ENCODE results near the gene GRAMD1C. TPM values are rescaled to one million over a fixed set of nuclear protein-coding genes. Genes with fewer than 3 reads are reported as not detected.

Gene GRAMD1C
- total RNA-seq, 2 experiments from 2014 or later = 0.22 to 0.55 TPM

DNA sequence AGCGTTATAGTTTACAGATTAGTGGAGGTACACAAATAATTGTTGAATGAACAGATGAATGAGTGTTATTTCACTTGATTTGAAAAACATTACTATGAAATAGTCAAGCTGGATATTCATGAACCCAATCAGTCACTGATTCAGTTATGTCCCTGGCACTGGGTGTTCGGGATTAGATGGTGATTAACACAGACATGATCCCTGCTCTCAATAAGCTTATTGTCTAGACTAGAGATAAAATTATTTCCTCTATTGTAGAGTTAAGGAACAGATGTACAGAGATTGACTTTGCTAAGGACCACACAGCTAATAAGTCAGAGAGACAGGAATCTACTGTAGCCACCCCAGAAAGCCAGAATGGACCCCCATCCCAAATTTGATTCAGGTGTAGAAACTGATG is 963 bp downstream of the GRAMD1C start:
- H3K36me3 ChIP-seq (ENCODE audit: insufficient read depth, low read length) = no peaks in the 10 kb centered on the region
- Mint-ChIP-seq H3K4me3 (peak overlapping the region; percentile 74), H3K9me3 (no peaks in the 10 kb centered on the region), H3K4me1 (ENCODE audit: low read depth) (no peaks in the 10 kb centered on the region), H3K27ac (no peak overlapping the region), H3K36me3 (ENCODE audit: low read depth) (no peaks in the 10 kb centered on the region), H3K27me3 (no peaks in the 10 kb centered on the region)
- no peak for DNase-seq
- ATAC-seq (ENCODE audit: poor library complexity) = no peak
- no peaks in the 10 kb centered on the region for H3K9me3 ChIP-seq (ENCODE audit: control insufficient read depth in 1 of 2, insufficient read depth in 1 of 2, low read length in 2 of 2)
- CTCF ChIA-PET = interaction anchor here (1.6 kb wide), 1 partner anchor 95 kb away, joined by 11 read pairs; the partner anchor contains the start of gene NAA50
- POLR2A ChIA-PET = interaction anchor here (1.0 kb wide), 1 partner anchor 95 kb away, joined by 3 read pairs; no protein-coding TSS in a partner anchor
- no peaks in the 10 kb centered on the region for H3K27me3 ChIP-seq (ENCODE audit: control insufficient read depth in 1 of 2, insufficient read depth in 2 of 2, low read length in 2 of 2)
- H3K4me3 ChIP-seq (ENCODE audit: low read length) = no peak overlapping the region
- H3K4me1 ChIP-seq (ENCODE audit: insufficient read depth, low read length) = peaks cover 8% of the 10 kb centered on the region
- H3K27ac ChIP-seq (ENCODE audit: low read depth in 1 of 2, low read length in 2 of 2) = no peak overlapping the region
- intact Hi-C loops (cut with DNase I, micrococcal nuclease) = loop anchor here (2.0 to 10.0 kb wide), 6 partner anchors 71 to 579 kb away; partner anchors contain the start of genes CCDC191 (in 2 of the 2) and QTRT2 (in 2 of the 2)
- TF ChIP-seq, protein P1, sequence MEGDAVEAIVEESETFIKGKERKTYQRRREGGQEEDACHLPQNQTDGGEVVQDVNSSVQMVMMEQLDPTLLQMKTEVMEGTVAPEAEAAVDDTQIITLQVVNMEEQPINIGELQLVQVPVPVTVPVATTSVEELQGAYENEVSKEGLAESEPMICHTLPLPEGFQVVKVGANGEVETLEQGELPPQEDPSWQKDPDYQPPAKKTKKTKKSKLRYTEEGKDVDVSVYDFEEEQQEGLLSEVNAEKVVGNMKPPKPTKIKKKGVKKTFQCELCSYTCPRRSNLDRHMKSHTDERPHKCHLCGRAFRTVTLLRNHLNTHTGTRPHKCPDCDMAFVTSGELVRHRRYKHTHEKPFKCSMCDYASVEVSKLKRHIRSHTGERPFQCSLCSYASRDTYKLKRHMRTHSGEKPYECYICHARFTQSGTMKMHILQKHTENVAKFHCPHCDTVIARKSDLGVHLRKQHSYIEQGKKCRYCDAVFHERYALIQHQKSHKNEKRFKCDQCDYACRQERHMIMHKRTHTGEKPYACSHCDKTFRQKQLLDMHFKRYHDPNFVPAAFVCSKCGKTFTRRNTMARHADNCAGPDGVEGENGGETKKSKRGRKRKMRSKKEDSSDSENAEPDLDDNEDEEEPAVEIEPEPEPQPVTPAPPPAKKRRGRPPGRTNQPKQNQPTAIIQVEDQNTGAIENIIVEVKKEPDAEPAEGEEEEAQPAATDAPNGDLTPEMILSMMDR (IDR thresholded peaks at IDR 0.05) = no peak

DNA sequence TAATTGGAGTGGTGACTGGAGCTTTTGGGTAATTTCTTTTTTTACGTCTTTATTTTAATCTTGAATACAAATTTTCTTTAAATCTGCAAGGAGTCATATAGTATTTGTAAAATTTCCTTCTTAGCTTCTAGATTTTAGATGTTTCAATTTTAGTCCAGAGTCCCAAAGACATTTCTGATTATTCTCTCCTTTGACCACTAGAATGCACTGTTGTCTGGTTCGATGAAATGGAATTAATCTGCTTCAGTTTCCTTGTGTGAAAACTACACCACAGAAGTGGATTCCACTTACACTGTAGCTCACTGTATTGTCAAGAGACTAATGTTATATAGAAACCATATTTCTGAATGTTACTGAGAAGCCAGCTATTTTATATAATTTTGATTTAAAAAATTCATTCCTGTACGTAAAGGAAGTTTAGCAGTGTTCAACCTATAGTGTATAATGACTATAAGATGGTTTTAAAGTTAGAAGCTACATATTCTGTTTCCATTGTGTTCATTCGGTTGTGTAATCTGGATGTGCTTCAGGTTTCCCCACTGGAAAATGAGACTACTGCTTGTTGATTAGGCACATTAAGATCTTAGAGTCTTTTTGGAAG is 6.1 kb downstream of the GRAMD1C start:
- POLR2A ChIA-PET = interaction anchor here (0.5 kb wide), 1 partner anchor 314 kb away, joined by 3 read pairs; no protein-coding TSS in a partner anchor
- Mint-ChIP-seq H3K4me1 (ENCODE audit: low read depth) (no peaks in the 10 kb centered on the region), H3K9me3 (no peaks in the 10 kb centered on the region), H3K4me3 (no peak overlapping the region), H3K27ac (no peak overlapping the region), H3K27me3 (no peaks in the 10 kb centered on the region), H3K36me3 (ENCODE audit: low read depth) (no peaks in the 10 kb centered on the region)
- Histone ChIP-seq H3K27ac (ENCODE audit: low read depth in 1 of 2, low read length in 2 of 2) (no peak overlapping the region), H3K36me3 (ENCODE audit: insufficient read depth, low read length) (no peaks in the 10 kb centered on the region), H3K4me3 (ENCODE audit: low read length) (no peak overlapping the region), H3K27me3 (ENCODE audit: control insufficient read depth in 1 of 2, insufficient read depth in 2 of 2, low read length in 2 of 2) (no peaks in the 10 kb centered on the region), H3K9me3 (ENCODE audit: control insufficient read depth in 1 of 2, insufficient read depth in 1 of 2, low read length in 2 of 2) (no peaks in the 10 kb centered on the region), H3K4me1 (ENCODE audit: insufficient read depth, low read length) (no peaks in the 10 kb centered on the region)
- intact Hi-C loops (cut with DNase I, micrococcal nuclease) = loop anchor here in 1 of 2 experiments (1.0 kb wide), 1 partner anchor 69 kb away; no protein-coding TSS in a partner anchor
- TF ChIP-seq, protein P1 (IDR thresholded peaks at IDR 0.05) = peak; percentile 70
- CTCF ChIA-PET = interaction anchor here (0.6 to 1.7 kb wide), 5 partner anchors 17 to 80 kb away, joined by 3 to 6 read pairs (median 4); no protein-coding TSS in a partner anchor
- ATAC-seq (ENCODE audit: poor library complexity) (no peak), DNase-seq (peak in 3 of 14 experiments; percentile 38 to 46 (median 44))

DNA sequence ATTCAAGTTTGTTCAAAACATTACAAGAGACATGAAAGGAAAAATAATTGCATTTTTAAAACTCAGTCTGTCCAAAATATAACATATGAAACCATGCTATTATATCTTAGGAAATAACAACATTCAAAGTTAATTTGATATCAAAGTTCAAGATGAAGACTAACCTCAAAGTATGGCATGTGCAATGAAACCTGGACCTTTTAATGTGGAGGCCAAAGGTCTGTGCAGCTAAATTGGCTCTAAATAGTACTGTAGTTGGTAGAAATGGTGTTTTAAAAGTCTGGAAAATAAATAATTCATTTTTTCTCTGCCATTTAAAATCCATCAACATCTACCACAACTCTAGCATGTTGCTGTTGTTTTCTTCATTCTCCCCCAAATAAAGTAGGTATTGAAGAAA is 8.7 kb downstream of the GRAMD1C start:
- H3K36me3 Mint-ChIP-seq (ENCODE audit: low read depth) = no peaks in the 10 kb centered on the region

More for the DNA sequence above, 8.7 kb downstream of the GRAMD1C start:
- Mint-ChIP-seq H3K4me1 (ENCODE audit: low read depth) (no peaks in the 10 kb centered on the region), H3K4me3 (no peak overlapping the region), H3K9me3 (no peaks in the 10 kb centered on the region), H3K27ac (no peak overlapping the region), H3K27me3 (no peaks in the 10 kb centered on the region)
- H3K4me3 ChIP-seq (ENCODE audit: low read length) = no peak overlapping the region
- ATAC-seq (ENCODE audit: poor library complexity) (no peak), DNase-seq (no peak)
- ChIA-PET POLR2A (no interaction called here), CTCF (no interaction called here)
- no peaks in the 10 kb centered on the region for H3K9me3 ChIP-seq (ENCODE audit: control insufficient read depth in 1 of 2, insufficient read depth in 1 of 2, low read length in 2 of 2)
- H3K36me3 ChIP-seq (ENCODE audit: insufficient read depth, low read length) = no peaks in the 10 kb centered on the region
- intact Hi-C loops (cut with DNase I, micrococcal nuclease) = no loop called here
- H3K27me3 ChIP-seq (ENCODE audit: control insufficient read depth in 1 of 2, insufficient read depth in 2 of 2, low read length in 2 of 2) = no peaks in the 10 kb centered on the region
- H3K27ac ChIP-seq (ENCODE audit: low read depth in 1 of 2, low read length in 2 of 2) = no peak overlapping the region
- no peaks in the 10 kb centered on the region for H3K4me1 ChIP-seq (ENCODE audit: insufficient read depth, low read length)
- TF ChIP-seq, protein P1 (IDR thresholded peaks at IDR 0.05) = no peak

Data from CD4-positive, alpha-beta T cell (primary cell).